Epithelial cell of proximal tubule (primary cell): Measurements from ENCODE around the gene LDLRAD4. TPM values are rescaled to one million over a fixed set of nuclear protein-coding genes. Genes with fewer than 3 reads are reported as not detected.

Source experiments
- DNase-seq: peaks from one replicate; pipeline ENCODE4 v3.0.0-alpha.2; 2011; ENCODE audit warnings: low read depth
- H3K4me3 ChIP-seq: 2 replicates; pipeline ENCODE4 v1.5.1; 2011; ENCODE audit warnings: low read depth, mild to moderate bottlenecking, low read length
- CTCF ChIP-seq: conservative IDR thresholded peaks from 2 replicates; pipeline ENCODE4 v1.5.1; 2012; ENCODE audit warnings: low read depth, mild to moderate bottlenecking, low read length
- total RNA-seq: library from RNA; depleted of rRNA; stranded (reverse); fragments of >200 nt; gene quantifications from 2 replicates; pipeline ENCODE4 v1.2.3, GENCODE V29; 2015

Gene LDLRAD4
- total RNA-seq, 1 donor from 2014 or later = under 0.01 TPM

GRCh38 chr18:13389491-13390131 is 171.1 kb downstream of the LDLRAD4 start:
- no peak overlapping the region for H3K4me3 ChIP-seq
- no peak for DNase-seq
- no peak for TF ChIP-seq CTCF

- DNase-seq = no peak
- H3K4me3 ChIP-seq = no peak overlapping the region
- no peak for TF ChIP-seq CTCF
Observed at GRCh38 chr18:13390196-13390595, 171.6 kb downstream of the LDLRAD4 start.

DNA sequence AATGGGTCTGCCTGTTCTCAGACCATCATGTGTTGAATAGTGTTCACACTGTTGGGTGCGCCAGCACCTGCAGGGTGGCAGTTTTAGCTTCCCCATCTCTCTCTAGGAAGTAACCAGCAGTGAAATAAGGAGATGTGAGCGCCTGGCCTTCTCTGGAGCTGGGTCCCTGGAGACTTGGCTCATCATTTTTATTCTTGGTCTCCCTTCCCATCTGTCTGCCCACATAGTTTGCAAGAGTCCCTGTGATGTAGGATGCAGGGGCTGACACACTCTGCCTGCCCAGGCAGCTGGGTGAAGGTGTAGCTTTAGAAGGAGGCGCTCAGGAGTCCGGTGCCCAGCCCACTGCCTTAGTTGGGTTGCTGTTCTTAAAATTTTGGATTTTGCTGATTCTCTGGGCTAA is 172.2 kb downstream of the LDLRAD4 start:
- H3K4me3 ChIP-seq = no peak overlapping the region
- DNase-seq = no peak
- no peak for TF ChIP-seq CTCF

GRCh38 chr18:13392029-13392750 is 173.6 kb downstream of the LDLRAD4 start:
- H3K4me3 ChIP-seq = no peak overlapping the region
- no peak for TF ChIP-seq CTCF

DNA sequence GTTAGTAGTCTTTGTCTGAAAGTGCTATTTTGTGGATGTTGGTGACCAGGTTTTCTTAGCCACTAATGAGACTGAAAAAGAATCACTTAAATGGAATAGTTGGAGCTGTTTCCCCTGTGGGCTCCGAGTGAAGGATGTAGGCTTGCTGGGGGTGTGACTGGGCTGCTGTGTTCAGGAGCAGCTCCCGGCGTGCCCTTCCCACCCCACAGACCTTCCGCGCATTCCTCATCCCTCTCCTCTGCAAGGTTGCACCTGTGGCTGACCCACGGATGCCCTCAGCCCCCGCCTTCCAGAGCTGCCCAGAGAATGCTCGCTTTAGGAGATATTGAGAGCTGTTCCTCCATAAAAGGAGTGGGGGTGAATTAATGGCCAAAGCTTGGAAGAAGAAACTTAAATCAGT is 174.3 kb downstream of the LDLRAD4 start:
- no peak for TF ChIP-seq CTCF
- H3K4me3 ChIP-seq = no peak overlapping the region
- DNase-seq = no peak

More at GRCh38 chr18:13392029-13392750, 173.6 kb downstream of the LDLRAD4 start:
- DNase-seq = no peak

GRCh38 chr18:13393338-13393737 is 174.8 kb downstream of the LDLRAD4 start:
- no peak for TF ChIP-seq CTCF
- no peak for DNase-seq
- no peak overlapping the region for H3K4me3 ChIP-seq

DNA sequence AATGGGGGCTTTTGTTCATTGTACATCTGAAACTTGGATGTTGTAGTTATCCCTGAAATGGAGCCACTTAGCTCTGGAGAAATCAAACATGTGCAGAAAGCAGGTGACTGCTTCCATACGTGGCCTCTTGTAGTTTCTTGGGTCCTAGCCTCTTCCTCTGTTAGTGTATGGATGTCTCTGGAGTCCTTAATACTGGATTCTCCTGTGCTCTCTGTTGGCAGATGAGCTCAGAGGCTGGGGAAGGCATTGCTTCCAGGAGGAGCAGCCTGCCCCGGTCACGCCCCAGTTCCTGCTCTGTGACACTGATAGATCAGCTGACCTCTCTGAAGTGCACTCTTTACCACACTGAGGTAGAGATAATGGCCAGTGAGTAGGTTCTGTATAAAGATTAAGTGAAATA is 176.2 kb downstream of the LDLRAD4 start:
- no peak for TF ChIP-seq CTCF
- no peak overlapping the region for H3K4me3 ChIP-seq

More for the DNA sequence above, 176.2 kb downstream of the LDLRAD4 start:
- DNase-seq = no peak
